Neural cell (in vitro differentiated cells): Measurements from ENCODE around the gene SAMD3. TPM values are rescaled to one million over a fixed set of nuclear protein-coding genes. Genes with fewer than 3 reads are reported as not detected.

Source experiments
- H2AFZ ChIP-seq: fragments of 200-600, 300-800 bp; sonication (generic), shearing (Covaris generic); 2 replicates; pipeline ENCODE4 v1.6.0; 2014; ENCODE audit warnings: low read depth, mild to moderate bottlenecking, antibody characterized with exemption, low read length, moderate library complexity
- H3F3A ChIP-seq: fragments of 200-600 bp; shearing (Covaris generic); 2 replicates; pipeline ENCODE4 v1.6.1; 2016; ENCODE audit warnings: mild to moderate bottlenecking, moderate library complexity, mixed read lengths, antibody characterized with exemption, low read length; ENCODE audit not compliant: insufficient read depth, poor library complexity, severe bottlenecking
- H3K27ac ChIP-seq: fragments of 200-600, 300-800 bp; sonication (generic), shearing (Covaris generic); 2 replicates; pipeline ENCODE4 v1.5.1; 2014; ENCODE audit warnings: mild to moderate bottlenecking, low read length, moderate library complexity
- H3K27me3 ChIP-seq: fragments of 300-800, 200-600 bp; sonication (generic), shearing (Covaris generic); 2 replicates; pipeline ENCODE4 v1.6.0; 2014; ENCODE audit warnings: mild to moderate bottlenecking, low read depth, low read length, moderate library complexity; ENCODE audit not compliant: insufficient read depth
- H3K36me3 ChIP-seq: fragments of 300-800, 200-600 bp; sonication (generic), shearing (Covaris generic); 2 replicates; pipeline ENCODE4 v1.5.1; 2014; ENCODE audit warnings: mild to moderate bottlenecking, antibody characterized with exemption, low read length, moderate library complexity; ENCODE audit not compliant: insufficient read depth
- H3K4me2 ChIP-seq: fragments of 300-800, 200-600 bp; sonication (generic), shearing (Covaris generic); 2 replicates; pipeline ENCODE4 v1.6.0; 2014; ENCODE audit warnings: mild to moderate bottlenecking, low read length
- H3K4me3 ChIP-seq: fragments of 300-800, 200-600 bp; sonication (generic), shearing (Covaris generic); 2 replicates; pipeline ENCODE4 v1.5.1; 2014; ENCODE audit warnings: mild to moderate bottlenecking, low read length, moderate library complexity
- H3K79me2 ChIP-seq: fragments of 200-600 bp; shearing (Covaris generic); replicated peaks from 2 replicates; pipeline ENCODE4 v1.6.0; 2014; ENCODE audit warnings: mild to moderate bottlenecking, low read length, moderate library complexity; ENCODE audit not compliant: insufficient read depth
- H3K9ac ChIP-seq: fragments of 300-800, 200-600 bp; sonication (generic), shearing (Covaris generic); 2 replicates; pipeline ENCODE4 v1.6.1; 2016; ENCODE audit warnings: mild to moderate bottlenecking, low read length, mixed read lengths
- H3K9me2 ChIP-seq: fragments of 200-600 bp; shearing (Covaris generic); 2 replicates; pipeline ENCODE4 v1.6.1; 2016; ENCODE audit warnings: mild to moderate bottlenecking, low read length, mixed read lengths; ENCODE audit not compliant: insufficient read depth
- H3K9me3 ChIP-seq: fragments of 200-600, 300-800 bp; sonication (generic), shearing (Covaris generic); 2 replicates; pipeline ENCODE4 v1.6.1; 2016; ENCODE audit warnings: mild to moderate bottlenecking, mixed run types, low read length, moderate library complexity, mixed read lengths
- H4K20me1 ChIP-seq: fragments of 200-600 bp; shearing (Covaris generic); 2 replicates; pipeline ENCODE4 v1.6.1; 2016; ENCODE audit warnings: mild to moderate bottlenecking, mixed run types; ENCODE audit not compliant: insufficient read depth
- CTCF ChIP-seq: fragments of 450-650 bp; IDR thresholded peaks from 2 replicates; pipeline ENCODE4 v1.5.1; 2014; ENCODE audit warnings: antibody characterized with exemption, mild to moderate bottlenecking, moderate library complexity; ENCODE audit not compliant: poor library complexity, severe bottlenecking
- EP300 ChIP-seq: fragments of 450-650 bp; conservative IDR thresholded peaks from 2 replicates; pipeline ENCODE4 v1.6.1; 2014; ENCODE audit warnings: antibody characterized with exemption, mild to moderate bottlenecking, moderate library complexity; ENCODE audit not compliant: poor library complexity, severe bottlenecking
- EZH2 ChIP-seq: fragments of 200-600, 300-800 bp; shearing (Covaris generic), sonication (generic); IDR thresholded peaks from 2 replicates; pipeline ENCODE4 v1.6.1; 2014; ENCODE audit warnings: antibody characterized with exemption, low read length, borderline replicate concordance, mild to moderate bottlenecking; ENCODE audit not compliant: insufficient read depth, poor library complexity, severe bottlenecking
- MXI1 ChIP-seq: fragments of 450-650 bp; conservative IDR thresholded peaks from 2 replicates; pipeline ENCODE4 v1.6.1; 2014; ENCODE audit warnings: antibody characterized with exemption, mild to moderate bottlenecking; ENCODE audit not compliant: poor library complexity, severe bottlenecking
- POLR2AphosphoS5 ChIP-seq: IDR thresholded peaks from 2 replicates; pipeline ENCODE4 v1.6.1; 2012
- RAD21 ChIP-seq: fragments of 450-650 bp; conservative IDR thresholded peaks from 2 replicates; pipeline ENCODE4 v1.6.1; 2014; ENCODE audit warnings: antibody characterized with exemption, mild to moderate bottlenecking, moderate library complexity
- REST ChIP-seq: IDR thresholded peaks from 2 replicates; pipeline ENCODE4 v1.6.1; 2012; ENCODE audit warnings: borderline replicate concordance
- SMC3 ChIP-seq: fragments of 450-650 bp; conservative IDR thresholded peaks from 2 replicates; pipeline ENCODE4 v1.6.1; 2014; ENCODE audit warnings: antibody characterized with exemption, mild to moderate bottlenecking, moderate library complexity; ENCODE audit not compliant: poor library complexity
- TAF1 ChIP-seq: IDR thresholded peaks from 2 replicates; pipeline ENCODE4 v1.6.1; 2012; ENCODE audit warnings: low read depth
- polyA plus RNA-seq: library from polyadenylated mRNA; depleted of rRNA; stranded (reverse); fragments of >200 nt; gene quantifications from 2 replicates; pipeline ENCODE4 v1.2.3, GENCODE V29; 2014

SAMD3 gene
- polyA plus RNA-seq, 1 donor from 2014 or later: 17.1 TPM

DNA sequence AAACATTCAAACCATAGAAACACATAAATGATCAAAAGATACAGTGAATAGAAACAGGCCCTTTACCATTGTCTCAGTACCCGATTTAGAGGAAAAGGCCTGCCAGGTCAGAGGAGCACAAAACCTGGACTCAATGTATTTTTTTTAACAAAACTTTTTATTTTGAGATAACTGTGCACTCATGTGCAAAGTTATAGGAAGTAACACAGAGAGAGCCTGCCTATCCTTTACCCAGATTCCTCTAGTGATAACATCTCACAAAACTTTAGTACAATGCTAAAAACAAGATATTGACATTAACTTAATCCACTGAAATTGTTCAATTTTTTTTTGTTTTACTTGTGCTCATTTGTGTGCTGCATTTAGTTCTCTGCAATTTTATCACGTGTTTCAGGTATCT lies 36.8 kb upstream of the SAMD3 start:
- no peaks in the 10 kb centered on the region for H3F3A ChIP-seq
- H3K36me3 ChIP-seq: no peaks in the 10 kb centered on the region
- H4K20me1 ChIP-seq: no peaks in the 10 kb centered on the region
- no peaks in the 10 kb centered on the region for H3K9me3 ChIP-seq
- H3K79me2 ChIP-seq: no peaks in the 10 kb centered on the region
- TF ChIP-seq CTCF: no peak
- no peak for TF ChIP-seq RAD21
- no peaks in the 10 kb centered on the region for H3K27me3 ChIP-seq
- H3K4me3 ChIP-seq: no peak overlapping the region
- no peak overlapping the region for H3K9ac ChIP-seq
- H2AFZ ChIP-seq: no peak overlapping the region
- no peak overlapping the region for H3K4me2 ChIP-seq
- no peak overlapping the region for H3K27ac ChIP-seq
- H3K9me2 ChIP-seq: no peaks in the 10 kb centered on the region

DNA sequence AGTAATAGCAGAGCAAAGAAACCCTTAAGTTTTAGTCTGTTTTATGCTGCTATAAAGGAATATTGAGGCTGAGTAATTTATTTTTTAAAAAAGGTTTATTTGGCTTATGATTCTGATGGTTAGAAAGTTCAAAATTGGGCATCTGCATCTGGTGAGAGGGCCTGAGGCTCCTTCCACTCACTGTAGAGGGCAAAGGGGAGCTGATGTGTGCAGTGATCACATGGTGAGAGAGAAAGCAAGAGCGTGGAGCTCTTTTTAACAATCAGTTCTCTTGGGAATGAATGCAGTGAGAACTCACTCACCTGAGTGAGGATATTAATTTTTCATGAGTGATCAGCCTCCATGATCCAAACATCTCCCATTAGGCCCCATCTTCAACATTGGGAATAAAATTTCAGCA lies 36.4 kb upstream of the SAMD3 start:
- Histone ChIP-seq H4K20me1 (no peaks in the 10 kb centered on the region), H3K79me2 (no peaks in the 10 kb centered on the region), H3K36me3 (no peaks in the 10 kb centered on the region), H3K4me2 (no peak overlapping the region), H3K9me2 (no peaks in the 10 kb centered on the region), H3F3A (no peaks in the 10 kb centered on the region), H3K27me3 (no peaks in the 10 kb centered on the region), H3K9me3 (no peaks in the 10 kb centered on the region), H3K4me3 (no peak overlapping the region), H3K27ac (no peak overlapping the region), H2AFZ (no peak overlapping the region), H3K9ac (no peak overlapping the region)
- TF ChIP-seq MXI1 (no peak), EZH2 (no peak), POLR2AphosphoS5 (no peak), TAF1 (no peak), REST (no peak), SMC3 (no peak), EP300 (no peak)
